A673 (cell line): Measurements from ENCODE around the gene ALDH18A1. TPM values are rescaled to one million over a fixed set of nuclear protein-coding genes. Genes with fewer than 3 reads are reported as not detected.

Experiments
- BruUV-seq: library from RNA; stranded (reverse); fragments of 400-500 nt; replicated peaks from 2 replicates; lab custom pipeline; 2021; lab: Mats Ljungman, UMichigan
- CTCF ChIA-PET: fragments of 300-600 bp; sonication (Branson Sonifier 250); formaldehyde crosslinking; loops from one replicate; lab custom pipeline; 2022; ENCODE audit warnings: antibody characterized with exemption; lab: Charles Lee
- POLR2A ChIA-PET: fragments of 300-600 bp; sonication (Branson Sonifier 250); formaldehyde crosslinking; loops from one replicate; lab custom pipeline; 2022; ENCODE audit warnings: antibody characterized with exemption; ENCODE audit not compliant: low non-redundant PET; lab: Charles Lee
- DNase-seq: peaks from one replicate; pipeline ENCODE4 v3.0.0-alpha.2; 2015; ENCODE audit warnings: low spot score
- H3K27ac ChIP-seq: fragments of 200-600 bp; sonication (generic); 2 replicates; pipeline ENCODE4 v1.5.1; 2016; ENCODE audit warnings: mixed run types, low read depth, mild to moderate bottlenecking, mixed read lengths, antibody characterized with exemption, low read length; ENCODE audit not compliant: poor library complexity, severe bottlenecking
- H3K27me3 ChIP-seq: fragments of 200-600 bp; sonication (generic); replicated peaks from 2 replicates; pipeline ENCODE4 v1.6.1; 2017; ENCODE audit warnings: mixed run types, low read depth, mild to moderate bottlenecking, mixed read lengths, antibody characterized with exemption, low read length; ENCODE audit not compliant: insufficient read depth, poor library complexity
- H3K36me3 ChIP-seq: fragments of 200-600 bp; sonication (generic); 2 replicates; pipeline ENCODE4 v1.6.1; 2016; ENCODE audit warnings: mixed run types, mild to moderate bottlenecking, mixed read lengths, antibody characterized with exemption, low read length; ENCODE audit not compliant: insufficient read depth, poor library complexity, severe bottlenecking
- H3K4me1 ChIP-seq: fragments of 200-600 bp; sonication (generic); 2 replicates; pipeline ENCODE4 v1.6.1; 2017; ENCODE audit warnings: mixed run types, mild to moderate bottlenecking, mixed read lengths, antibody characterized with exemption, low read length; ENCODE audit not compliant: insufficient read depth, poor library complexity, severe bottlenecking
- H3K4me3 ChIP-seq: fragments of 200-600 bp; sonication (generic); 2 replicates; pipeline ENCODE4 v1.5.1; 2016; ENCODE audit warnings: low read depth, mixed run types, mild to moderate bottlenecking, mixed read lengths, low read length; ENCODE audit not compliant: poor library complexity, severe bottlenecking
- H3K9me3 ChIP-seq: fragments of 200-600 bp; sonication (generic); 2 replicates; pipeline ENCODE4 v1.6.1; 2016; ENCODE audit warnings: mixed run types, low read depth, mild to moderate bottlenecking, mixed read lengths, antibody characterized with exemption, low read length; ENCODE audit not compliant: poor library complexity, severe bottlenecking
- EZH2 ChIP-seq: fragments of 200-600 bp; sonication (generic); IDR thresholded peaks from 2 replicates; pipeline ENCODE4 v1.6.1; 2017; ENCODE audit warnings: borderline replicate concordance, low read depth, mild to moderate bottlenecking, mixed read lengths, antibody characterized with exemption, low read length; ENCODE audit not compliant: poor library complexity, severe bottlenecking
- intact Hi-C: fragments of 100-400 bp; cut with micrococcal nuclease; formaldehyde crosslinking; loops from one replicate; pipeline ENCODE4 v1.10.0; 2022; ENCODE audit not compliant: unreplicated experiment
- total RNA-seq: library from RNA; stranded (reverse); gene quantifications from 2 replicates; pipeline ENCODE4 v1.2.3, GENCODE V29; 2021
- TF ChIP-seq, protein P1 (sequence below): fragments of 300-800, 200-600 bp; sonication (generic); conservative IDR thresholded peaks from 2 replicates; pipeline ENCODE4 v1.5.1; 2017; ENCODE audit warnings: low read depth, mild to moderate bottlenecking, antibody characterized with exemption, low read length, moderate library complexity, mixed read lengths

ALDH18A1 gene
- total RNA-seq, 1 experiment from 2014 or later, result 88.0 TPM

DNA sequence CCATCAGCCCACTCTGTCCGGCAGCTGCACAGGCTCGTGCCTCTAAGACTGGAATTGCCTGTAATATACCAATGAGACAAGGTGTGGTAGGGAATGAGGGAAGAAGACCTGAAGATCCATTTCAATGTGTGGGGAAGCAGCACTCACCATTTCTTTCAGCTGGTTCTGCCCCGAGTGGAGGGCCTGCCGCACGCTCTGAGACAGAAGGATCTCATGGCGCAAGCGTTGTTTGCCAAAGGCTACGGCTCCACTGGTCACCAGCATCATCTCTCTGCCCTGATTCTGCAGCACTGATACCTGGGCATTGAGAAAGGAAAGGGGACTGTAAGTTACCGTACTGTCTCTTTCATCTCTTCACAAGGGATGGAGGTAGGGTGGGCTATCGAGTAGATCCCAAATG lies 19.4 kb downstream of the ALDH18A1 start:
- H3K27me3 ChIP-seq, result no peaks in the 10 kb centered on the region
- H3K27ac ChIP-seq, result no peak overlapping the region
- DNase-seq, result no peak
- POLR2A ChIA-PET, result interaction anchor here (0.6 kb wide), 1 partner anchor 14 kb away, joined by 5 read pairs; no protein-coding TSS in a partner anchor
- no peak overlapping the region for H3K4me3 ChIP-seq
- no peak for TF ChIP-seq EZH2
- TF ChIP-seq, protein P1, sequence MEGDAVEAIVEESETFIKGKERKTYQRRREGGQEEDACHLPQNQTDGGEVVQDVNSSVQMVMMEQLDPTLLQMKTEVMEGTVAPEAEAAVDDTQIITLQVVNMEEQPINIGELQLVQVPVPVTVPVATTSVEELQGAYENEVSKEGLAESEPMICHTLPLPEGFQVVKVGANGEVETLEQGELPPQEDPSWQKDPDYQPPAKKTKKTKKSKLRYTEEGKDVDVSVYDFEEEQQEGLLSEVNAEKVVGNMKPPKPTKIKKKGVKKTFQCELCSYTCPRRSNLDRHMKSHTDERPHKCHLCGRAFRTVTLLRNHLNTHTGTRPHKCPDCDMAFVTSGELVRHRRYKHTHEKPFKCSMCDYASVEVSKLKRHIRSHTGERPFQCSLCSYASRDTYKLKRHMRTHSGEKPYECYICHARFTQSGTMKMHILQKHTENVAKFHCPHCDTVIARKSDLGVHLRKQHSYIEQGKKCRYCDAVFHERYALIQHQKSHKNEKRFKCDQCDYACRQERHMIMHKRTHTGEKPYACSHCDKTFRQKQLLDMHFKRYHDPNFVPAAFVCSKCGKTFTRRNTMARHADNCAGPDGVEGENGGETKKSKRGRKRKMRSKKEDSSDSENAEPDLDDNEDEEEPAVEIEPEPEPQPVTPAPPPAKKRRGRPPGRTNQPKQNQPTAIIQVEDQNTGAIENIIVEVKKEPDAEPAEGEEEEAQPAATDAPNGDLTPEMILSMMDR, result no peak
- peaks cover 47% of the 10 kb centered on the region for H3K36me3 ChIP-seq
- no peaks in the 10 kb centered on the region for H3K4me1 ChIP-seq
- no peaks in the 10 kb centered on the region for H3K9me3 ChIP-seq
- intact Hi-C loops, result no loop called here
- CTCF ChIA-PET, result no interaction called here
- no TSS peak for BruUV-seq

DNA sequence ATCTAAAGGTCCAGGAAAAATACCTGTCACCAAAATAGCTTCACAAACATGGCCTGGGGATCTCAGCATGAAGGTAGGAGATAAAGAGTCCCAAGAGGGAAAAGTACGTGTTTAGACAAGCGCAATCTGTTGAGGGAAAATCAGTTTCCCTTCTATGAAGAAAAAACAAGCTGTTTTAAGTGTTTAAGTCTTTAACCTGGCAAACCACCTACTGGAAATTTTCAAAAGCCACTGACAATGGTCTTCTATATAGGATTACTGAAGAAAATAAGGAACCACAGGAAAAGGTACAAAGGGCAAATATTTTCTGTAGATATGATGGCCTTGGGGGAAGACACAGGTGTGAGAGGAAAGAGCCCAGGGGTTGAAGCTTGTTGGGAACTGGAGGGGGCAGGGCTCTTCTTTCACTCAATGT lies 21.2 kb downstream of the ALDH18A1 start:
- no peak overlapping the region for H3K27ac ChIP-seq
- ChIA-PET CTCF (no interaction called here), POLR2A (no interaction called here)
- TF ChIP-seq, protein P1, result no peak
- TF ChIP-seq EZH2, result no peak
- no TSS peak for BruUV-seq
- H3K9me3 ChIP-seq, result no peaks in the 10 kb centered on the region
- no peak overlapping the region for H3K4me3 ChIP-seq
- intact Hi-C loops, result no loop called here
- H3K36me3 ChIP-seq, result peaks cover 44% of the 10 kb centered on the region
- no peak for DNase-seq
- H3K27me3 ChIP-seq, result no peaks in the 10 kb centered on the region
- H3K4me1 ChIP-seq, result no peaks in the 10 kb centered on the region

DNA sequence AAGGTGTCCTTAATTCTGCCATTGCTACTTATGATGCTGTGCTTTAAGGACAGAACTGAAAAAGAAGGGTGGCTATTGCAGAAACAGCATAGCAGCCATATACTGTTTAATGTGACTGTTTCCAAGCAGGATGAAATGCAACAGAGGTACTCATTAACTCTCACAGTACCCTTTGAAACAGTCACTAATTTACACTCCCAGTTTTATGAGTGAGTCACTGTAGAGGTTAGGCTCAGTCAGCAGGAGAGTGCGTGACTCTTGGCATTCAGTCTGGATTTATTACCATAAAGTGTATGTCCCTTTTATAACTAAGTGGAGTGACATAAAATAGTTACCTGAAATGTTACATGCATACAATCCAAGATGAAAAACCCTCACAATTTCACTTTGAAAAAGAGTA lies 27.7 kb downstream of the ALDH18A1 start:
- H3K9me3 ChIP-seq, result no peaks in the 10 kb centered on the region
- no peak overlapping the region for H3K4me3 ChIP-seq
- peaks cover 4% of the 10 kb centered on the region for H3K4me1 ChIP-seq
- no TSS peak for BruUV-seq
- POLR2A ChIA-PET, result no interaction called here
- TF ChIP-seq EZH2, result no peak
- TF ChIP-seq, protein P1, result no peak
- DNase-seq, result no peak
- H3K27ac ChIP-seq, result no peak overlapping the region
- intact Hi-C loops, result no loop called here
- CTCF ChIA-PET, result no interaction called here
- H3K36me3 ChIP-seq, result peaks cover 54% of the 10 kb centered on the region
- H3K27me3 ChIP-seq, result no peaks in the 10 kb centered on the region
